ENCODE data around the gene ULK2.
"Not testable (repeated sequence)": the region's sequence is repeated elsewhere in the genome, so short reads cannot be mapped to it uniquely, and the experiment has no call there.

ULK2 gene

GRCh38 chr17:19865021-19865420 lies 2.7 kb downstream of the ULK2 start:
- DNase-seq (ENCODE audit: low spot score) = no peak

GRCh38 chr17:19860647-19861177 lies 7.0 kb downstream of the ULK2 start:
- DNase-seq (ENCODE audit: low spot score) = not testable (repeated sequence)

GRCh38 chr17:19857640-19858039 lies 10.1 kb downstream of the ULK2 start:
- DNase-seq (ENCODE audit: low spot score) = no peak

- DNase-seq (ENCODE audit: low spot score) = no peak
Observed at GRCh38 chr17:19833914-19834313, 33.8 kb downstream of the ULK2 start.

- DNase-seq (ENCODE audit: low spot score) = no peak
Observed at GRCh38 chr17:19830061-19830460, 37.7 kb downstream of the ULK2 start.

GRCh38 chr17:19812407-19812806 lies 55.3 kb downstream of the ULK2 start:
- DNase-seq (ENCODE audit: low spot score) = no peak

- no peak for DNase-seq (ENCODE audit: low spot score)
Observed at GRCh38 chr17:19805006-19805405, 62.7 kb downstream of the ULK2 start.

GRCh38 chr17:19800571-19800970 lies 67.2 kb downstream of the ULK2 start:
- DNase-seq (ENCODE audit: low spot score) = no peak

- no peak for DNase-seq (ENCODE audit: low spot score)
Observed at GRCh38 chr17:19799796-19800195, 67.9 kb downstream of the ULK2 start.

GRCh38 chr17:19796457-19796856 lies 71.3 kb downstream of the ULK2 start:
- DNase-seq (ENCODE audit: low spot score) = no peak

- DNase-seq (ENCODE audit: low spot score) = no peak
Observed at GRCh38 chr17:19791918-19792550, 75.7 kb downstream of the ULK2 start.

GRCh38 chr17:19787733-19788357 lies 79.9 kb downstream of the ULK2 start:
- DNase-seq (ENCODE audit: low spot score) = no peak

GRCh38 chr17:19785854-19786253 lies 81.9 kb downstream of the ULK2 start:
- DNase-seq (ENCODE audit: low spot score) = no peak

GRCh38 chr17:19781488-19782458 lies 86.0 kb downstream of the ULK2 start:
- no peak for DNase-seq (ENCODE audit: low spot score)

- DNase-seq (ENCODE audit: low spot score) = no peak
Observed at GRCh38 chr17:19780846-19781245, 86.9 kb downstream of the ULK2 start.

- no peak for DNase-seq (ENCODE audit: low spot score)
Observed at GRCh38 chr17:19773534-19773933, 94.2 kb downstream of the ULK2 start.

GRCh38 chr17:19771971-19772630 lies 95.6 kb downstream of the ULK2 start:
- DNase-seq (ENCODE audit: low spot score) = peak; percentile 67

GRCh38 chr17:19770985-19771735 lies 96.6 kb downstream of the ULK2 start:
- no peak for DNase-seq (ENCODE audit: low spot score)

GRCh38 chr17:19769946-19770652 lies 97.6 kb downstream of the ULK2 start:
- DNase-seq (ENCODE audit: low spot score) = no peak

- DNase-seq (ENCODE audit: low spot score) = peak; percentile 3
Observed at GRCh38 chr17:19768046-19768782, 99.5 kb downstream of the ULK2 start.

Data from CD4-positive, alpha-beta T cell treated with Interleukin-2 at 100 ng/mL for 4 hours (primary cell).